Hematopoietic multipotent progenitor cell (in vitro differentiated cells): ENCODE data around the gene CFAP20DC. TPM values are rescaled to one million over a fixed set of nuclear protein-coding genes. Genes with fewer than 3 reads are reported as not detected.
"Not testable (repeated sequence)": the region's sequence is repeated elsewhere in the genome, so short reads cannot be mapped to it uniquely, and the experiment has no call there.

Experiments used
- DNase-seq, 3 donors: peaks; one replicate each; pipeline ENCODE4 v3.0.0-alpha.2; 2011 to 2015; ENCODE audit warnings: low read depth in 2 of 3, low spot score in 2 of 3
- total RNA-seq: library from RNA; depleted of rRNA; stranded (reverse); fragments of >200 nt; gene quantifications from one replicate; pipeline ENCODE4 v1.2.3, GENCODE V29; 2012

Gene CFAP20DC
- total RNA-seq, 1 donor = 1.1 TPM

DNA sequence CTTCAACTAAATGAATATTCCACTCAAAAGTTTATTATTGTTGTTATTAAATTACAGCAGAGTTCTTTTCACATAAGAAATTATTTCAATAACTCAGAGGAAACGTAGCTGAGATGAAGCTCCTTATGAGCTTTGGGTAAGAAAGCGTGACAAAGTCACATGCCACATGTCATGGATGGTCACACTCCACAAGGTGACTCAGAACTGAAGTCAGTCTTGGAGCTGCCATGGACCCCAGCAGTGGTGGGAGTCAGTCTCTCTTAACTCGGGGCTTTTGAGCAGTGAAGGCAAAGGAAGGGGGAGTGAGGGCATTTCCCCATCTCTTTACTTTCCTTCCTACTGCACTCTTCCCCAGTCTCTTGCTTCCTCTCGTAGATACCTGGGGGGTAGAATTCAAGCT lies 295.8 kb downstream of the CFAP20DC start:
- no peak for DNase-seq

DNA sequence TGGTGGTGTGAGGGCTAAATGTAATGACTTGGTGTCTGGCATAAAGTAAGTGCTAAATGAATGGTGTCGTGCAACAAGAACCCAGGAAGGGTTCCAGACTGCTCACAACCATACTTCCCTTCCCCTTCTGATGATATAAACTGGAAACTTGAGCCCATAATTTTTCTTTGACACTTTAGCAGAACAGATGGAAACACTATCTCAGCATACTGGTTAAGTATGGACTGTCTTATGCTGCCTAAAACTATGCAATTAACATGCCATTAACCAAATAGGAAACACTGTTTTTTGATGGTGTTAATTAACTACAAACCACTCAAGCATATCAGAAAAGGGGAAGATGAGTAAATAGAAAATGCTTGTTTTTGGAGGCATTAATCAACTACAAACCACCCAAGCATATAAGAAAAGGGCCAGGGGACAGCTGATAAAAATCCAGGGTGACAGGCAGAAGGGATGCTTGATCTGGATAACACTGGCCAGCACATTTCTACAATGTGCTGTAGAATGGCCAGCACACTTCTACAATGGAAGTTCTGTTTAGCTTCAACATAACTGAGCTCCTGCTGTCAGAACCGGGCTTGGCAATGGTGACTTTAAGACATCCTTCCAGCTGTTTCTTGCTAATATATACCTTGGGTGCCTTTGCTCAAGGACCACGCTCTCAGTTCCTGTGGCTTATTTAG lies 297.8 kb downstream of the CFAP20DC start:
- no peak for DNase-seq

DNA sequence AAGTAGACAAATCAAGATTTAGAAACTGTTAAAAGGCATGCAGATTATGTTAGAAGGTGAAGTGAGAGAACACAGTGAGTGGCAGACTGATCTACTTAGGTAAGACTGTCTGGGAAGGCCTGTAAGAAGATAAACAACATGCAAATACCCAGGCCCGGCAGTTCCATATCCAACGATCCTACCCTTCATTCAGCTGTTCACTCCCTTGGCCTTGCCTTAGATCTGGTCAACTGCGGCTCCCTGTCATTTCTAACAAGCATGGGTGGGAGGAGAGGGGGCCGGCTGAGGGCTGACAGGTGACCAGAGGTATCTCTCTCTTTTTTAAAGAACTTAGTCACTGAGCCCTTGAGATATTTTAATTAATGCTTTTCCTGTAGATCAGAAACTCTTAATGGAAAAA lies 298.6 kb downstream of the CFAP20DC start:
- DNase-seq = no peak

DNA sequence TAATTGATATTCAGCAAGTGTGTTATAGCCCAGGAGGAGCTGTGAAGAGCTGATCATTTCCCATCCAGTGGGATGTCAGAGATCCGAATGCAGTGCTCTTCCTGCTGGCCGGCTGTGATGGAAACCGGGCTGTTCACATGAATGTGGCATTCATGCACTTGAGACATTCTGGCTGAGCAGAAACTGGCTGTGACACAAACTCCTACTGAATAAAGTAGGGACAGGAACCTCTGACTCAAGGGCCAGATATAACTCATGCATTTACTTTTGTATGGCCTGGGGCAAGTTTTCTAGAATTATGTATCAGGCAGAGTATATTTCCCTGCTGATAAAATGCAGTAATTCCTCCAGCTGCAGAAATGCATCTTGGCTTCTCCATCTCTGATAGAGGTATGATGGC lies 299.9 kb downstream of the CFAP20DC start:
- DNase-seq = no peak

DNA sequence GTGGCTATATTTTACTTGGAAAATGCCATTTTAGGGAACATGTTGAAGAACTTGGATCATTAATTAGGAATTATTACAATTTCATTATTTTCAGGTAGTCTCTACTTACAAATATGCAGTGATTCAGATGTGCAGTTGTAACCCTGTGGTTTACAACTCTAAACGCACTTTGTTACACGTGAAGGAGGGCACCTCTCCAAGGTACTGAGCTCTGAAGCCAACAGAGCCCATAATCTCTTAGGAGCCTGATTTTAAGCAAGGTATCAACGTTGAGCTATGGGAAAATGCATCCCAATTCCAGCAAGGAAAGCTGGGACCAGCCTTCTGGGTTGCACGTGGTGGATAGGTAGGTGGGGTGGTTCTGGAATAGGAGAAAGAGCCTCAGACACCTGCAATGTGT lies 301.8 kb downstream of the CFAP20DC start:
- DNase-seq = no peak

DNA sequence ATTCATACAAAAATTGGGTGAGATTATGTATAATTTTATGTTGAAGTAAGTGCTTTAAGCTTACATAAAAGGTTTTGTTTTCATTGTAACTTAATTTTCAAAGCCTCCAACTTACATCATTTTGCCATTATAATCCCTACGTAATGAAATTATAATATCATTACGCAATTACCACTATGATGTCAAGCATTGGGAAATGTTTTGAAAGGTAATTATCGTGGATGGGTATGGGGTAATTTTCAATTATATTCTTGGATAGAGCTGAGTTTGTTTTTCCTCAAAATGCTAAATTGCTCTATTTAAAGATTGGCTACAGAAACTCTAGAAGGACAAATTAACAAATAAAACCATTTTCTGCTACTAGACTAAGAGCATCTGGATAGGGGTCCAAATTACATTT lies 303.1 kb downstream of the CFAP20DC start:
- no peak for DNase-seq

DNA sequence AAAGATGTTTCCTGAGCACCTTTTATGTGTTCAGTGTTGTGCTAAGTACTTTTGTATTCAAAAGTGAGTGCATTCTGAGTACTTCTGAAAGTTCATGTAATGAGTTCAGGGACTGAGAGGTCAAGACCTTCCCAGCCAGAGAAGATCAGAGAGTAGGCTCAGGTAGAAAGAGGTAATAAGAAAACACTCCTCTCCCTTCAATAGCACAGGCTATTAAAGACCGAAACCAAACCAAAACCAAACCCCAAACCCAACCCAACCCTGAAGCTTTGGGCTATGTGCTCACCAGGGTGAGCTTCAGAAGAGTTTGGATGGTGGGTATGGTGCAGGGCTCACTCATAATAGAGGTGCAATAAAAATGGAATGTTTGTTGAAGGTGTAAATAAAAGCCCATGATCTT lies 306.5 kb downstream of the CFAP20DC start:
- DNase-seq = no peak

DNA sequence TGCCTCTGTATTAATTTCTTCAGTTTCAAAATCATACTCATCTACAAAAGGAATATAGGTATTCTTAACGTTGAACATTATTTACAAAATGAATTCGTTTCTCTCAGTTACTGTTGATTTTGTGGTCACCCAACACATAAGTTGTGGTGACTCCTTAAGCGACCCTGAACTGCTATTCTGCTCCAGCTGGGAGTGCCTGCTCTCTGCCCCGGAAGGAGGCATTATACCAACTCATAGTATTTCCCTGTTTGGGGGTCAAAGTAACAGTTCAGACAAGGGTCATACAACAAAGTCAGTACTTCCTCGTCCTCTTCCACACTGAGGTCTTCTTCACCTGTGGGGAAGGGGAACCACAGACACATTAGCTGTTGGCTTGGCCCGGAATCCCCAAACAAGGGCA lies 307.6 kb downstream of the CFAP20DC start:
- DNase-seq = no peak

DNA sequence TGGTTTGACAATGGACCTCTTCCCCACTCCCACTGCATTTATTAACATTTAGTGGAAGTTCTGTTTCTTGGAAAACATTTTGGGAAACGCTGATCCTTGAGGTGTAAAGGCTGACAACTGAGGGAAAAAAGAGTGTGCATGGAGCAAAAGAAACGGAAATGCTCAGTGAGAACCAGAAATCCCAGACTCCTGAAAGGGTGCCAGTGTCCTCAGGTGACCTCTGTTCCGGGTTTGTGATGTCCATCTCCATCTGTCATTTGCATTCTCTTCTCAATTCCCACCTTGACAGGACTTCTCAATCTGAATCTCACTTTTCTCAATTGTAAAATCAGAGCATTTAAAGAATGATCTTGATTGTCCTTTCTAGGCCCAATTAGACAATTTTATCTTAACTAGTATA lies 312.2 kb downstream of the CFAP20DC start:
- no peak for DNase-seq

DNA sequence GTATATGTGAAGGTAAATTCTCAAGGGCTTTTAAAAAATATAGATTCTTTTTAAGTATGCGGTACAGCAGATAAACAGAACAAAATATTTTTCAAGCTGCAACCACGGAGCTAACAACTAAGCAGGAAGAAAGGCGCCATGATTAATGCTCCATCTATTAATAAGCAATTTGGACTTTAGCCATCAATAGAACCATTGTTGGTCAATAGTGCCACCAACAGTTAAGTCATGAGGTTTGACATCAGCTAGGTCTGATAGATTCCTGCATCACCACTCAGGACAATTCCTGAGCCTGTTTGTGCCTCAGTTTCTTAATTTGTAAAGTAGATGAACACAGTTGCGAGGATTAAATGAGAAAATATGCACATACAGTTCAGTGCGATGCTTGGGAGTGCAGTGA lies 318.2 kb downstream of the CFAP20DC start:
- DNase-seq = peak in 1 of 3 donors; percentile 15

DNA sequence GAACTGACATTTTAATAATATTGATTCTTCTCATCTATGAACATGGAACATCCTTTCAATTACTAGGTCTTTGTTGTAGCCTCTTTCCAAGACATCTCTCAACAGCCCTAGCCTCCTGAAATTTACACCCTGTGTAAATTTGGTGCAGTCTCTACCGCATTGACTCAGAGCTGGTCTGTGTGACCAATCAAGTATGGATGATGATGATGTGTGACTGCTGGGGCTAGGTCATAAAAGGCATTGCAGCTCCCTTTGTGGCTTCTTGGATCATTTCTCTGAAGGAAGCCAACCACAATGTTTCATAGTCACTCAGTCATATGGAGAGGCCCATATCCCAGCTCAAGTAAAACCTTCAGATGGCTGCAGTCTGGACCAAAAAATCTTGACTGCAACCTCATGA lies 321.1 kb downstream of the CFAP20DC start:
- DNase-seq = no peak

DNA sequence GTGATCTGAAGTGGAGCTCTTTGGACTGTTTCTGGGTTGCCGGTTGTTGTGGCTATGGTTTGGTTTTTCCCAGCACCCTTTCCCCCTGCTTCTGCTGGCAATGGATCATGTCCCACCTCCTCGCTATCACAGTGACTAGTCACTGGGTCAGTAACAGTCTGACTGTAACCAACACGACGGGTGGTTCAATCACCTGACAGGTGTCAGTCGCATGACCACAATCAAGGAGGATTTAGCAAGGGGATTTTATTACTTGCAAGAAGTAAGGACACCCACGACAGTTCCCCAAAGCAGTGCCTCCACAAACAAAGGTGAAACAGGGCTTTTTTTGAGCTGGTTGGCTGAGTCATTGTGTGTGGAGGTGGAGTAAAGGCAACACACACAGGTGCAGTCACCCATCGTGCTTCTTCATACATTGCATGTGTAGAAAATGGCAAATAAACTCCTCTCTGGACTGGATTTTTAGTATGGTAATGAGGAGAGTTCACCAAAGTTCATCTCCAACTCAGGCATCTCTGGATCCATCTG lies 324.4 kb downstream of the CFAP20DC start:
- no peak for DNase-seq

DNA sequence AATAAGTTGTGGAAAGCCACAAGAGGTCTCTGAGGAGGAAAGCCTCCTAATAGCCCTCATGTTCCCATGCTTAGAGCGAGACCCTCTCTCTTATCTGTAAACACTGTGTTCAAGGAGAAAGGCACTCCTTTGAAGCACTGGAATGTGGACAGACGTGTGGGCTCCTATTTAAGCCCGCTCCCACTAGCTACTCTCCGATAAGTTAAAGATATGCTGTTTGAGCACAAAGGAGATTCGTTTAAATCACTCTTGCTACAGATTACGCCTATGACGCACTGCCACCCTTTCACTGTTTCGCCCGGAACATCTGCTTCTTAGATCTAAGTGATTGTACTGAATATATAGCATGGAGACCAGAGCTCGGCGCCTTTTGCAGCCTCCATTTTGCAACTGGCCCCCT lies 325.5 kb downstream of the CFAP20DC start:
- no peak for DNase-seq

DNA sequence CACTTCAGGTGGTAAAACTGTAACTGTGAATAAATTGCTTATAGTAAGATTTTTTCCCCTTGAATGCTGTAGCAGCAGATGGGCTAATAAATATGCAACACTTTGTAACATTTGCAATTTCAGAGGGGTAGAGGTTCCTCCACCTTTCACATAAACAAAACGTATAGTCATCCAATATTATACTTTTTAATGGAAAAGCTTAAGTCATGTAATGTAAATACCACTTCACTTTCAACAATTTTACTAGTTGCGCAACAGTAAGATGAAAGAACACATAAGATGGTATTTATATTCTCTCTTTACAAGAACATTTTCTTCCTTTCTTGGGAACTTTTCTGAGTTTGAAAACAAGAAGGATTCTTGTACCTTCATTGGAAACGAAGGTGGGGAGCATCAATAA lies 326.7 kb downstream of the CFAP20DC start:
- DNase-seq = no peak

DNA sequence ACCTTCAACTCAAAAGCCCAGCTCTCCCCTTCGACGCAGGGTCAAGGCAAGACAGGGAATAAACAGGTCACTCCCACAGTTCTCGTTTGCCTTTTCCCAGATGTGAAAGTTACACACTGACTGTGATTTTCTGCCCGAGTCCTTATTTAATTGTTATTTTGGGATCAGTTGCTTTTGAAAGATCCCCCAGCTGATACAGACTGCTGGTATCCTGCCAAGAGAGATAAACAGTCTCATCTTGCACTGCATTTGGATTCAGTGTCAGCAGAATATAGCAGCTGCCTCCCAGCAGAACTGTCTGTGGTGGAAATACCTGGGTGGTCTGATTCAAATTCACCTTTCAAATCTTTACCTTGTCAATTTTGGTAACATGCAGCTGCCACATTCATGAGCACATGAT lies 327.3 kb downstream of the CFAP20DC start:
- DNase-seq = no peak

DNA sequence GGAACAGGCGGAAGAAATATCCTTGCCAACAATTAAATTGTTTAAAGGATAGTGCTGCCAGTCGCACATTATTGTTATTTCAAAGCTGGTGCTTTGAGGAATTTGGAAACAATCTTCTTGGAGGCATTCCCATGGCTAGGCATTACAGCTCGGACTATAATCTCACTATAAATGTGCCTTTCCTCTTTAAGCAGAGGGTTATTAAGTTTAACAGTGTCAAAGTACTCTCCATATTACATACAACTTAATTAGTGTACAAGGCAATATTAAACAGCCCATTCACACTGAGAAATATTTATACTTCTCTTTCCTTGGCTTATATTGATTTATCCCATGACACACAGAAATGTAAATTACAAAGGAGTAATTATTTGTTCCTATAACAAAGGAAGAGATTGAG lies 329.3 kb downstream of the CFAP20DC start:
- DNase-seq = no peak

DNA sequence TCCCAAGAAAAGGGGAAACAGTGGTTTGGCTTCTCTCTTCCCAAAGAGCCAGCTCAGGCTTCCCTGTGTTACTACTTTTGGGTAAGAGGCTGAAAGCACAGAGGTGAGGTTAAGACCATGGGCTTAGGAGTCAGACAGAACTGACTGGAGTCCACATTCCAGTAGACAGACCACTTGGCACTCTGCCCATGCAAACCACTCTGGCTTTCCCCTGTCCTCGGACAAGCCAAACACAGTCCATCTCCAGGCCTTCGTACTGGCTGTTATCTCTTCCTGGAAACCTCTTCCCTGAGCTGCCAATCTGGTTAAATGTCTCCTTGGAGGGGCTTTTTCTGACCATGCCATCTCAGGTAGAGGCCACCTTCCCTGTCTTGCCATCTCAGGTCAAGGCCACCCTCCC lies 330.1 kb downstream of the CFAP20DC start:
- DNase-seq = no peak

DNA sequence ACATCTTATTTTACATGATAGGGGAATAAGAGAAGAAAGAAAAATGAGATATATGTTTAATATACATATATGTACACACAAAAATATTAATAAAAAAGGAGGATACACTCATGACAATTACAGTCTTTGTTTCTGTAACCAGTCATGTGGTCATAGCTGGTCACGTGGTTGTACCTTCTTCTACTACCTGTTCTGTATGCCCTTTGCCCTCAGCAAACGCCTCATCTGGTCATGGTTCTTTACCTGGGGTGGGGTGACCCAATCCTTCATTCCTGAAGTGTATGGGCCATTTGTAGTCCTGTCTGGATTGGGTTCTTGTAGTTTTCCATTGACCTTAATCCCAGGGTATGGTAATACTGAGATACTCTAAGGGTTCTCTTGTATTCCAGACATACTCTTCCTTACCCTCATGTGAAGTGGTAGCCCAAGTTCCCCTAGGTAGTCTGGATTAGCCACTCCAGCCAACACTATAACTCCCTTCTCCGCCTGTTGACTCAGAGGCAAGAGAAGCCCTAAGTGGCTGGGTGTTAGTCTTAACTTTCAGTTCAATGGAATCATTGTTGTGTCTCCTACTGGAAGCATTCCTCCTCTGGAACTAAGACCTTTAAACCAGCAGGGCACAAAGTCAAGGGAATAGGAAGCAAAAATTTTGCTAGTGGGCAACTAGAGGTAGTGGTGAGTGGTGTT lies 336.0 kb downstream of the CFAP20DC start:
- DNase-seq = no peak

DNA sequence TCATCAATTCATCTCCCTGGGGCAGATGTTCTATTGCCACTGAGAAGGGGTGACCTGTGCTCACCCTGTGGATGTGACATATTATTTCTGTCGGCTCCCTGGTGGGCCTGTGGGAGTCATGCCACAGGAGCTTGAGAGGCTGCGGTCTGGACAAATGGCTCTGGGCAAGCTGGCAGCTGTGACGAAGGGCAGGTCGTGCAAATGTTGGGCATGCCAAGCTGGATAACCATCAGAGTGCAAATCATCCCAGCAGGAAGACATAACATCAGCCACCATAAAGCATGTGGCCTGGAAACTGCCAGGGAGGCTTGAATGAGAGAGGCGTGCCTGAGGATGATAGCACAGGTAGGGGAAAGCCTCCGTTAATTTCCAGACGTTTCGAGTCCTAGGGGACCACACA lies 338.0 kb downstream of the CFAP20DC start:
- no peak for DNase-seq

DNA sequence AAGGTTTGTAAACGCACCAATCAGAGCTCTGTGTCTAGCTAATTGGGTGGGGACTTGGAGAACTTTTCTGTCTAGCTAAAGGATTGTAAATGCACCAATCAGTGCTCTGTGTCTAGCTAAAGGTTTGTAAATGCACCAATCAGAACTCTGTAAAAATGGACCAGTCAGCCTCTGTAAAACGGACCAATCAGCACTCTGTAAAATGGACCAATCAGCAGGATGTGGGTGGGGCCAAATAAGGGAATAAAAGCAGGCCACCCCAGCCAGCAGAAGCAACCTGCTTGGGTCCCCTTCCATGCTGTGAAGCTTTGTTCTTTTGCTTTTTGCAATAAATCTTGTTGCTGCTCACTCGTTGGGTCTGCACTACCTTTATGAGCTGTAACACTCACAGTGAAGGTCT lies 340.8 kb downstream of the CFAP20DC start:
- DNase-seq = not testable (repeated sequence)

DNA sequence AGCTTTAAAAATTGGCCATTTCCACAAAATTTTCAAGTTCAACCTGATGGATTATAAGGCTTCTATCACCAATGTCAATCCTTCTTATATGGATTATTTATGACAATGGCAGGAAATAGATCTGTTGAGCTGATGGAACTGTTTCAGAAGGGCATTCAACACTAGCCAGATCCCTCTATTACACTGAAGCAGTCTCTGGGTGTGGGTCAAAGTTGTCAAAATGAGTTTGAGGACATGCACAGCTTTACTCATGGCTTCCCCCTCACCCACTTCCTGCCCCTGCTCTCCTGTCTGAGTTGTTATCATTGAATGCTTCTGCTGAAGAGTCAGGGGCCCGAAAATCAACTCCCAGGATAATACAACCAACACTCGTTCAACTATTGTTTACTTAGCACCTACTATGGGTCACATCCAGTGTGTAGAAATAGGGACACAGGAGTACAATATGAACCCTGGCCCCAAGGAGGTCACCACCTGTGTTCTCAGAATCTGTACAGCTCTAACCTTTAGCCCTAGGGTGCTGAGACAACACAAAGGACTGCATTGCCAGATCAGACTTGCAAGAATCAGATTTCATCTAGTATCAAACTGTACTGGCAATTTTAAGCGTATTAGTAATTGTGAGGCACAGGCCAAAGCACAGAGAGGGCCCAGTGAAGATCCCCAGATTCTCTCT lies 341.6 kb downstream of the CFAP20DC start:
- DNase-seq = no peak

DNA sequence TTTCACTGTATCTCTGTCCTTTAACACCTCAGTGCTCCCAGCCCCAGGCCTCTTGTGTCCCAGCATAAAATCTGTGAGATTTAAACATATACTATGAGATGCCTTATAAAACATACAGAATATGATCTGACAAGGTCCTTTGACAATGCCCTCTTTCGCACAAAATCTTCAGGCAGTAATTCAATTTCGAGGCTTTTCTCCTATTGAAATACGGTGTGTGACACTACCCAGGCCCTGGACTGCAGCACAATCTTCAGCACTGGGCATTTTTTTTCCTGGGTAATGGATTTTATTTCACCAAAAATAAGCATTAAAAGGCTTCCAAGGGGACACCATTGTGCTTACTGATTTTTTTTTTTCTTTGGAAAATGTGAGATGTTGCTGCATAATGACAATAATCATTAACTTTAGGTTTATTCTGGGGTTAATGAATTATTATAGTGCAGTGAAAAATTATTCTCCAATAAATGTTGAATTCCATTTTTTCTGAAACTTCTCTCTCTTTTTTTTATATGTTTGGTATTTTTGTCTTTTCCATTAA lies 342.4 kb downstream of the CFAP20DC start:
- DNase-seq = no peak
